GM19099 (cell line): ENCODE data around the gene USP15.

Experiments
- POLR2A ChIP-seq: IDR thresholded peaks from 3 replicates; pipeline ENCODE4 v1.6.1; 2011; ENCODE audit warnings: low read depth; ENCODE audit not compliant: insufficient read length; ENCODE audit errors: extremely low read depth

Gene USP15

GRCh38 chr12:62291864-62292760 lies 31.9 kb downstream of the USP15 start:
- no peak for TF ChIP-seq POLR2A

- no peak for TF ChIP-seq POLR2A
Measured at GRCh38 chr12:62292761-62293344, 32.6 kb downstream of the USP15 start.

- no peak for TF ChIP-seq POLR2A
Measured at GRCh38 chr12:62294378-62294777, 34.2 kb downstream of the USP15 start.

- no peak for TF ChIP-seq POLR2A
Measured at GRCh38 chr12:62296001-62296400, 35.8 kb downstream of the USP15 start.

GRCh38 chr12:62297321-62297720 lies 37.1 kb downstream of the USP15 start:
- TF ChIP-seq POLR2A, result no peak

- no peak for TF ChIP-seq POLR2A
Measured at GRCh38 chr12:62299617-62300016, 39.4 kb downstream of the USP15 start.

- TF ChIP-seq POLR2A, result no peak
Measured at GRCh38 chr12:62301080-62301798, 41.0 kb downstream of the USP15 start.

GRCh38 chr12:62301799-62302133 lies 41.6 kb downstream of the USP15 start:
- TF ChIP-seq POLR2A, result no peak

GRCh38 chr12:62304560-62304959 lies 44.4 kb downstream of the USP15 start:
- TF ChIP-seq POLR2A, result no peak

GRCh38 chr12:62305778-62306177 lies 45.6 kb downstream of the USP15 start:
- TF ChIP-seq POLR2A, result no peak

GRCh38 chr12:62306569-62307530 lies 46.6 kb downstream of the USP15 start:
- no peak for TF ChIP-seq POLR2A

GRCh38 chr12:62308201-62308600 lies 48.0 kb downstream of the USP15 start:
- no peak for TF ChIP-seq POLR2A

GRCh38 chr12:62313727-62314380 lies 53.6 kb downstream of the USP15 start:
- TF ChIP-seq POLR2A, result no peak

GRCh38 chr12:62317017-62317416 lies 56.8 kb downstream of the USP15 start:
- no peak for TF ChIP-seq POLR2A
